Endodermal cell (in vitro differentiated cells): ENCODE results near the gene SERPINB10. TPM values are rescaled to one million over a fixed set of nuclear protein-coding genes. Genes with fewer than 3 reads are reported as not detected.

Source experiments
- DNase-seq: peaks from one replicate; pipeline ENCODE4 v3.0.0-alpha.2; 2017
- H3K27ac ChIP-seq: 2 replicates; pipeline ENCODE4 v1.5.1; 2013; ENCODE audit warnings: mild to moderate bottlenecking, low read depth, low read length, moderate library complexity
- H3K27me3 ChIP-seq: 2 replicates; pipeline ENCODE4 v1.6.1; 2013; ENCODE audit warnings: mild to moderate bottlenecking, low read length, moderate library complexity; ENCODE audit not compliant: insufficient read depth, control insufficient read depth, poor library complexity, severe bottlenecking
- H3K36me3 ChIP-seq: 2 replicates; pipeline ENCODE4 v1.7.0; 2013; ENCODE audit warnings: mild to moderate bottlenecking, low read length, moderate library complexity; ENCODE audit not compliant: control insufficient read depth, insufficient read depth
- H3K4me1 ChIP-seq: one replicate; pipeline ENCODE4 v1.7.0; 2013; ENCODE audit warnings: low read length; ENCODE audit not compliant: control insufficient read depth, insufficient read depth
- H3K4me3 ChIP-seq: 2 replicates; pipeline ENCODE4 v1.5.1; 2013; ENCODE audit warnings: mild to moderate bottlenecking, low read length, moderate library complexity
- H3K9ac ChIP-seq: 2 replicates; pipeline ENCODE4 v1.6.1; 2013; ENCODE audit warnings: mild to moderate bottlenecking, low read length, moderate library complexity; ENCODE audit not compliant: poor library complexity, severe bottlenecking; ENCODE audit errors: extremely low read depth
- H3K9me3 ChIP-seq: 2 replicates; pipeline ENCODE4 v1.6.1; 2013; ENCODE audit warnings: mild to moderate bottlenecking, low read length, moderate library complexity; ENCODE audit not compliant: control insufficient read depth
- H3K27ac Mint-ChIP-seq: 2 replicates; pipeline ENCODE4 v1.8.0; 2020; ENCODE audit warnings: mixed read lengths
- H3K27me3 Mint-ChIP-seq: 2 replicates; pipeline ENCODE4 v1.8.0; 2021; ENCODE audit warnings: mild to moderate bottlenecking, mixed read lengths; ENCODE audit not compliant: insufficient read depth
- H3K36me3 Mint-ChIP-seq: 2 replicates; pipeline ENCODE4 v1.8.0; 2020; ENCODE audit warnings: low read depth, mixed read lengths
- H3K4me1 Mint-ChIP-seq: 2 replicates; pipeline ENCODE4 v1.8.0; 2020; ENCODE audit warnings: mixed read lengths
- H3K4me3 Mint-ChIP-seq: 2 replicates; pipeline ENCODE4 v1.8.0; 2020; ENCODE audit warnings: mild to moderate bottlenecking, moderate library complexity, mixed read lengths
- H3K9me3 Mint-ChIP-seq: 2 replicates; pipeline ENCODE4 v1.8.0; 2020; ENCODE audit warnings: mild to moderate bottlenecking, mixed read lengths
- WGBS, 2 experiments: methylation state at CpG; one replicate each; pipeline versions ENCODE4 v1.1.5 to v1.1.7; 2013; ENCODE audit warnings: missing lambda C conversion rate in 2 of 2, mixed read lengths in 1 of 2; ENCODE audit not compliant: insufficient coverage in 1 of 2, insufficient read length in 1 of 2; 5-methylcytosine and 5-hydroxymethylcytosine counted together
- total RNA-seq, 2 donors: library from RNA; stranded (reverse); fragmentation: NEBNext Ultra II Directional in 1 of 2; extraction: Animal tissue kit (Norgen Biotek cat#: 25700) in 1 of 2; gene quantifications; 2 replicates in 1 of 2; 3 replicates in 1 of 2; pipeline ENCODE4 v1.2.1, GENCODE V29; 2021
- TF ChIP-seq, protein P1 (sequence below): fragments of 200-600 bp; sonication (generic); conservative IDR thresholded peaks from 2 replicates; pipeline ENCODE4 v1.5.0; 2021; ENCODE audit warnings: antibody characterized with exemption, mild to moderate bottlenecking

The SERPINB10 gene
- total RNA-seq, 2 donors from 2014 or later: not detected

GRCh38 chr18:63860531-63860930 lies 47.2 kb upstream of the SERPINB10 start:
- H3K4me1 Mint-ChIP-seq: no peaks in the 10 kb centered on the region

DNA sequence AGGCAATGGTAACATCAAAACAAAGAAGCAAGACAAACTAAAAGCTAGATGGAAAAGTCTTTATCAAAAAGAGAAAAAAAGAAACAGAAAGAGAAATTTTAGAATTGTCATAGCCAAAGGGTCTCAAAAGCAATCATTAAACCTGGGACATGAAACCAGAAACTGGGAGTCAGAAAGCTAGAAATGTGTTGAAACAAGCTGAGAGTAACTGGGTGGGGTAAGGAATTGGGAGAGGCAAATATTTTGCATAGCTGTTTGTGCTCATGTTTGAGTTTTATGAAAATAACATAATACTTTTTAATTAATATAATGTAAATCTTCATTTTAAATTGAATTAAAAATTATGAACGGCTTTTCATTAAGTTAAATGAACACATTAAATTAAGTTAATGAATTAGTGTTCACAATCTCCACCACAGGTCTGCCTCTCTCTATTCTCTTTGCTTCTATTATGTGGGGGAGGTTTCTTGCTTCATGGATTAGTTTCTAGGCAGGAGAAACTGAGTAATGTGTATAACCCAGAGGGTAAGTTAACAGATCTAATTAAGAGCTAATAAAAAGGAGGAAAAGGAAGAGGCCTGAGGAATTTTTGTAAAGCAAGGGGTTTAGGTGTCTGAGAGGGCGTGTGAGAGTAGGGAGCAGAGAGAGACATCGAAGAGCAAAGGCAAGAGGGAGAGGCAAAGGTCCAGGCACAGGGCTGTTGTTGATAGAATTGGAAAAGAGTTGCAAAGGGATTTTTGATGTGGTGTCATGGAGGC lies 40.2 kb upstream of the SERPINB10 start:
- H3K9me3 ChIP-seq: no peaks in the 10 kb centered on the region
- DNase-seq: no peak
- no peak overlapping the region for H3K4me3 ChIP-seq
- H3K27me3 ChIP-seq: no peaks in the 10 kb centered on the region
- TF ChIP-seq, protein P1, sequence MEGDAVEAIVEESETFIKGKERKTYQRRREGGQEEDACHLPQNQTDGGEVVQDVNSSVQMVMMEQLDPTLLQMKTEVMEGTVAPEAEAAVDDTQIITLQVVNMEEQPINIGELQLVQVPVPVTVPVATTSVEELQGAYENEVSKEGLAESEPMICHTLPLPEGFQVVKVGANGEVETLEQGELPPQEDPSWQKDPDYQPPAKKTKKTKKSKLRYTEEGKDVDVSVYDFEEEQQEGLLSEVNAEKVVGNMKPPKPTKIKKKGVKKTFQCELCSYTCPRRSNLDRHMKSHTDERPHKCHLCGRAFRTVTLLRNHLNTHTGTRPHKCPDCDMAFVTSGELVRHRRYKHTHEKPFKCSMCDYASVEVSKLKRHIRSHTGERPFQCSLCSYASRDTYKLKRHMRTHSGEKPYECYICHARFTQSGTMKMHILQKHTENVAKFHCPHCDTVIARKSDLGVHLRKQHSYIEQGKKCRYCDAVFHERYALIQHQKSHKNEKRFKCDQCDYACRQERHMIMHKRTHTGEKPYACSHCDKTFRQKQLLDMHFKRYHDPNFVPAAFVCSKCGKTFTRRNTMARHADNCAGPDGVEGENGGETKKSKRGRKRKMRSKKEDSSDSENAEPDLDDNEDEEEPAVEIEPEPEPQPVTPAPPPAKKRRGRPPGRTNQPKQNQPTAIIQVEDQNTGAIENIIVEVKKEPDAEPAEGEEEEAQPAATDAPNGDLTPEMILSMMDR: no peak
- no peaks in the 10 kb centered on the region for H3K4me1 ChIP-seq
- no peak overlapping the region for H3K27ac Mint-ChIP-seq
- no peak overlapping the region for H3K9ac ChIP-seq
- H3K9me3 Mint-ChIP-seq: no peaks in the 10 kb centered on the region
- H3K36me3 Mint-ChIP-seq: no peaks in the 10 kb centered on the region
- 87 to 100% methylated on average over 1 to 2 of the region's 3 CpGs for WGBS, 2 experiments
- no peak overlapping the region for H3K27ac ChIP-seq
- no peaks in the 10 kb centered on the region for H3K27me3 Mint-ChIP-seq
- no peak overlapping the region for H3K4me3 Mint-ChIP-seq
- H3K4me1 Mint-ChIP-seq: no peaks in the 10 kb centered on the region
- no peaks in the 10 kb centered on the region for H3K36me3 ChIP-seq

More at GRCh38 chr18:63860531-63860930, 47.2 kb upstream of the SERPINB10 start:
- DNase-seq: no peak
- Histone ChIP-seq H3K36me3 (no peaks in the 10 kb centered on the region), H3K27ac (no peak overlapping the region), H3K4me3 (no peak overlapping the region), H3K9ac (no peak overlapping the region), H3K27me3 (no peaks in the 10 kb centered on the region), H3K4me1 (no peaks in the 10 kb centered on the region), H3K9me3 (no peaks in the 10 kb centered on the region)
- no peak overlapping the region for H3K27ac Mint-ChIP-seq
- no peak overlapping the region for H3K4me3 Mint-ChIP-seq
- no peaks in the 10 kb centered on the region for H3K9me3 Mint-ChIP-seq
- 95 to 98% methylated on average over 2 of the region's 2 CpGs for WGBS, 2 experiments
- H3K36me3 Mint-ChIP-seq: no peaks in the 10 kb centered on the region
- TF ChIP-seq, protein P1: no peak
- no peaks in the 10 kb centered on the region for H3K27me3 Mint-ChIP-seq

DNA sequence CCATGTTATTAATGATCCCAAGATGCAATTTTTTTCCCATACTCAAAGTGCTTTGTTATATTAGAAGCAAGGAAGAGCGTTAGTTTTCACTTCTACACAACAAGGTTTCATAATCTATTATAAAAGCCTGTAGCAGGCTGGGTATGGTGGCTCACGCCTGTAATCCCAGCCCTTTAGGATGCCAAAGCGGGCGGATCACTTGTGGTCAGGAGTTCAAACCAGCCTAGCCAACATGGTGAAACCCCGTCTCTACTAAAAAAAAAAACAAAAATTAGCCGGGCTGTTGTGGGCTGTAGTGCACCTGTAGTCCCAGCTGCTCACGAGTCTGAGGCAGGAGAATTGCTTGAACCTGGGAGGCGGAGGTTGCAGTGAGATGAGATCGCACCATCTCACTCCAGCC lies 39.2 kb upstream of the SERPINB10 start:
- TF ChIP-seq, protein P1: no peak
- H3K36me3 Mint-ChIP-seq: no peaks in the 10 kb centered on the region
- Histone ChIP-seq H3K27ac (no peak overlapping the region), H3K36me3 (no peaks in the 10 kb centered on the region), H3K4me1 (no peaks in the 10 kb centered on the region), H3K9me3 (no peaks in the 10 kb centered on the region), H3K9ac (no peak overlapping the region), H3K27me3 (no peaks in the 10 kb centered on the region), H3K4me3 (no peak overlapping the region)
- no peak for DNase-seq
- no peak overlapping the region for H3K4me3 Mint-ChIP-seq
- no peaks in the 10 kb centered on the region for H3K9me3 Mint-ChIP-seq
- no peak overlapping the region for H3K27ac Mint-ChIP-seq
- no peaks in the 10 kb centered on the region for H3K27me3 Mint-ChIP-seq
- H3K4me1 Mint-ChIP-seq: no peaks in the 10 kb centered on the region
- WGBS, 2 experiments: 84 to 92% methylated on average over 4 to 8 of the region's 9 CpGs
